ENCODE data around the gene PMF1. TPM values are rescaled to one million over a fixed set of nuclear protein-coding genes. Genes with fewer than 3 reads are reported as not detected.

The PMF1 gene
- polyA plus RNA-seq, 2 of the 4 experiments (the other 2 are of a cell fraction): 59.8 to 63.9 TPM

GRCh38 chr1:156282479-156283222 is 69.8 kb downstream of the PMF1 start, which contains the start of gene SMG5:
SMG5 (minus strand) TSS chr1:156282825; CDS start chr1:156282680, 145 bp downstream.
- 4% methylated on average over 13 of the region's 50 CpGs for WGBS (ENCODE audit: missing lambda C conversion rate)
- POLR2A ChIA-PET: interaction anchor here (0.5 to 2.6 kb wide), 11 partner anchors 11 to 169 kb away, joined by 3 to 19 read pairs (median 5); partner anchors contain the start of genes CCT3, GLMP, PMF1 and TSACC
- Histone ChIP-seq H3K4me3 (peak within 1 kb of the TSS; percentile 83), H3K9me3 (no peaks in the 10 kb centered on the region), H3K4me2 (peak within 1 kb of the TSS; percentile 100), H3K27ac (peak within 1 kb of the TSS; percentile 90 to 95), H3K4me1 (peaks cover 21% of the 10 kb centered on the region)
- peak; percentile 92 to 98 for DNase-seq (ENCODE audit: low read depth in 1 of 2, low spot score in 1 of 2)
- no peak for FAIRE-seq
- CTCF ChIA-PET: interaction anchor here (1.0 to 3.1 kb wide), 6 partner anchors 10 to 163 kb away, joined by 3 to 9 read pairs (median 4); no protein-coding TSS in a partner anchor
- peak; percentile 89 to 97 for ATAC-seq
- TF ChIP-seq FOXS1 (CRISPR knock-in tag; IDR thresholded peaks at IDR 0.05): no peak
- no peak; the same call in 1 of the 2 replicates for TF ChIP-seq FOSB (CRISPR knock-in tag; IDR thresholded peaks at IDR 0.05)
- TF ChIP-seq CHD2 (IDR thresholded peaks at IDR 0.05; ENCODE audit: low read length, partially characterized antibody): peak; percentile 98
- no peak for TF ChIP-seq HEYL (CRISPR knock-in tag; IDR thresholded peaks at IDR 0.05)
- TF ChIP-seq, protein P1, sequence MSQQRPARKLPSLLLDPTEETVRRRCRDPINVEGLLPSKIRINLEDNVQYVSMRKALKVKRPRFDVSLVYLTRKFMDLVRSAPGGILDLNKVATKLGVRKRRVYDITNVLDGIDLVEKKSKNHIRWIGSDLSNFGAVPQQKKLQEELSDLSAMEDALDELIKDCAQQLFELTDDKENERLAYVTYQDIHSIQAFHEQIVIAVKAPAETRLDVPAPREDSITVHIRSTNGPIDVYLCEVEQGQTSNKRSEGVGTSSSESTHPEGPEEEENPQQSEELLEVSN (IDR thresholded peaks at IDR 0.05; ENCODE audit: borderline replicate concordance, low read depth): peak; percentile 83
- no peak for TF ChIP-seq RFX5 (IDR thresholded peaks at IDR 0.05)
- no peak for TF ChIP-seq HOXB13 (CRISPR knock-in tag; IDR thresholded peaks at IDR 0.05; ENCODE audit: low read depth)
- no peak for TF ChIP-seq KDM1A (IDR thresholded peaks at IDR 0.05; ENCODE audit: low read depth)
- TF ChIP-seq CBX8 (IDR thresholded peaks at IDR 0.05): no peak
- no peak for TF ChIP-seq SREBF2 (IDR thresholded peaks at IDR 0.05)
- no peak for TF ChIP-seq EHF (CRISPR knock-in tag; IDR thresholded peaks at IDR 0.05)
- TF ChIP-seq ZSCAN20 (CRISPR knock-in tag; IDR thresholded peaks at IDR 0.05): no peak
- peak; percentile 84 for TF ChIP-seq GATA3 (IDR thresholded peaks at IDR 0.05; ENCODE audit: borderline replicate concordance)
- TF ChIP-seq RCOR1 (IDR thresholded peaks at IDR 0.05; ENCODE audit: low read depth, low read length): no peak
- no peak for TF ChIP-seq CHD4 (IDR thresholded peaks at IDR 0.05; ENCODE audit: borderline replicate concordance)
- TF ChIP-seq EP300 (IDR thresholded peaks at IDR 0.05): no peak
- no peak for TF ChIP-seq EHMT2 (IDR thresholded peaks at IDR 0.05; ENCODE audit: low read depth)
- no peak for TF ChIP-seq HOXB5 (CRISPR knock-in tag; IDR thresholded peaks at IDR 0.05)
- 0 out of 2 replicates have a peak, but pooled peaks have one; percentile 58 for TF ChIP-seq MAZ (IDR thresholded peaks at IDR 0.05; ENCODE audit: borderline replicate concordance, low read depth, low read length)
- TF ChIP-seq, protein P2, sequence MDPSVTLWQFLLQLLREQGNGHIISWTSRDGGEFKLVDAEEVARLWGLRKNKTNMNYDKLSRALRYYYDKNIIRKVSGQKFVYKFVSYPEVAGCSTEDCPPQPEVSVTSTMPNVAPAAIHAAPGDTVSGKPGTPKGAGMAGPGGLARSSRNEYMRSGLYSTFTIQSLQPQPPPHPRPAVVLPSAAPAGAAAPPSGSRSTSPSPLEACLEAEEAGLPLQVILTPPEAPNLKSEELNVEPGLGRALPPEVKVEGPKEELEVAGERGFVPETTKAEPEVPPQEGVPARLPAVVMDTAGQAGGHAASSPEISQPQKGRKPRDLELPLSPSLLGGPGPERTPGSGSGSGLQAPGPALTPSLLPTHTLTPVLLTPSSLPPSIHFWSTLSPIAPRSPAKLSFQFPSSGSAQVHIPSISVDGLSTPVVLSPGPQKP (IDR thresholded peaks at IDR 0.05; ENCODE audit: low read depth, low read length): no peak
- TF ChIP-seq SMC3 (IDR thresholded peaks at IDR 0.05): no peak
- no peak for TF ChIP-seq RNF2 (IDR thresholded peaks at IDR 0.05; ENCODE audit: borderline replicate concordance, low read depth)
- no peak for TF ChIP-seq RAD21 (conservative IDR thresholded peaks at IDR 0.05 in 1 of 2, IDR thresholded peaks at IDR 0.05 in 1 of 2)
- TF ChIP-seq PBX3 (IDR thresholded peaks at IDR 0.05): peak; percentile 45; the same call in 1 of the 2 replicates
- TF ChIP-seq POLR2A (IDR thresholded peaks at IDR 0.05; ENCODE audit: low read length): peak; percentile 93
- TF ChIP-seq, protein P3, sequence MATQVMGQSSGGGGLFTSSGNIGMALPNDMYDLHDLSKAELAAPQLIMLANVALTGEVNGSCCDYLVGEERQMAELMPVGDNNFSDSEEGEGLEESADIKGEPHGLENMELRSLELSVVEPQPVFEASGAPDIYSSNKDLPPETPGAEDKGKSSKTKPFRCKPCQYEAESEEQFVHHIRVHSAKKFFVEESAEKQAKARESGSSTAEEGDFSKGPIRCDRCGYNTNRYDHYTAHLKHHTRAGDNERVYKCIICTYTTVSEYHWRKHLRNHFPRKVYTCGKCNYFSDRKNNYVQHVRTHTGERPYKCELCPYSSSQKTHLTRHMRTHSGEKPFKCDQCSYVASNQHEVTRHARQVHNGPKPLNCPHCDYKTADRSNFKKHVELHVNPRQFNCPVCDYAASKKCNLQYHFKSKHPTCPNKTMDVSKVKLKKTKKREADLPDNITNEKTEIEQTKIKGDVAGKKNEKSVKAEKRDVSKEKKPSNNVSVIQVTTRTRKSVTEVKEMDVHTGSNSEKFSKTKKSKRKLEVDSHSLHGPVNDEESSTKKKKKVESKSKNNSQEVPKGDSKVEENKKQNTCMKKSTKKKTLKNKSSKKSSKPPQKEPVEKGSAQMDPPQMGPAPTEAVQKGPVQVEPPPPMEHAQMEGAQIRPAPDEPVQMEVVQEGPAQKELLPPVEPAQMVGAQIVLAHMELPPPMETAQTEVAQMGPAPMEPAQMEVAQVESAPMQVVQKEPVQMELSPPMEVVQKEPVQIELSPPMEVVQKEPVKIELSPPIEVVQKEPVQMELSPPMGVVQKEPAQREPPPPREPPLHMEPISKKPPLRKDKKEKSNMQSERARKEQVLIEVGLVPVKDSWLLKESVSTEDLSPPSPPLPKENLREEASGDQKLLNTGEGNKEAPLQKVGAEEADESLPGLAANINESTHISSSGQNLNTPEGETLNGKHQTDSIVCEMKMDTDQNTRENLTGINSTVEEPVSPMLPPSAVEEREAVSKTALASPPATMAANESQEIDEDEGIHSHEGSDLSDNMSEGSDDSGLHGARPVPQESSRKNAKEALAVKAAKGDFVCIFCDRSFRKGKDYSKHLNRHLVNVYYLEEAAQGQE (IDR thresholded peaks at IDR 0.05): peak; percentile 99
- TF ChIP-seq MAX (IDR thresholded peaks at IDR 0.05): peak; percentile 94
- no peak for TF ChIP-seq BHLHE40 (IDR thresholded peaks at IDR 0.05; ENCODE audit: low read depth, low read length)
- peak; percentile 98 for TF ChIP-seq PHF8 (IDR thresholded peaks at IDR 0.05; ENCODE audit: borderline replicate concordance, low read depth)
- no peak for TF ChIP-seq JUNB (IDR thresholded peaks at IDR 0.05)
- no peak for TF ChIP-seq NR3C1 (IDR thresholded peaks at IDR 0.05)
- TF ChIP-seq TFCP2L1 (CRISPR knock-in tag; IDR thresholded peaks at IDR 0.05): peak; percentile 85; the same call in 1 of the 2 replicates
- TF ChIP-seq ESRRA (IDR thresholded peaks at IDR 0.05; ENCODE audit: borderline replicate concordance, low read length): no peak
- TF ChIP-seq ATOH8 (CRISPR knock-in tag; IDR thresholded peaks at IDR 0.05; ENCODE audit: low read depth): no peak
- TF ChIP-seq HOXA7 (CRISPR knock-in tag; IDR thresholded peaks at IDR 0.05): no peak

Data from A549 (cell line).